Activated T-helper 9 cell treated with anti-CD3 and anti-CD28 coated beads, Interleukin-2, amount 50 U/mL, for 16 hours (primary cell): ENCODE measurements around the gene ALG8.
A peak's percentile ranks its signal among the peaks of the same experiment; 100 is the strongest.
"Not testable (repeated sequence)": the region's sequence is repeated elsewhere in the genome, so short reads cannot be mapped to it uniquely, and the experiment has no call there.

Experiments
- DNase-seq: peaks from one replicate; pipeline ENCODE4 v3.0.0-alpha.2; 2020; ENCODE audit warnings: low read depth

The ALG8 gene

DNA sequence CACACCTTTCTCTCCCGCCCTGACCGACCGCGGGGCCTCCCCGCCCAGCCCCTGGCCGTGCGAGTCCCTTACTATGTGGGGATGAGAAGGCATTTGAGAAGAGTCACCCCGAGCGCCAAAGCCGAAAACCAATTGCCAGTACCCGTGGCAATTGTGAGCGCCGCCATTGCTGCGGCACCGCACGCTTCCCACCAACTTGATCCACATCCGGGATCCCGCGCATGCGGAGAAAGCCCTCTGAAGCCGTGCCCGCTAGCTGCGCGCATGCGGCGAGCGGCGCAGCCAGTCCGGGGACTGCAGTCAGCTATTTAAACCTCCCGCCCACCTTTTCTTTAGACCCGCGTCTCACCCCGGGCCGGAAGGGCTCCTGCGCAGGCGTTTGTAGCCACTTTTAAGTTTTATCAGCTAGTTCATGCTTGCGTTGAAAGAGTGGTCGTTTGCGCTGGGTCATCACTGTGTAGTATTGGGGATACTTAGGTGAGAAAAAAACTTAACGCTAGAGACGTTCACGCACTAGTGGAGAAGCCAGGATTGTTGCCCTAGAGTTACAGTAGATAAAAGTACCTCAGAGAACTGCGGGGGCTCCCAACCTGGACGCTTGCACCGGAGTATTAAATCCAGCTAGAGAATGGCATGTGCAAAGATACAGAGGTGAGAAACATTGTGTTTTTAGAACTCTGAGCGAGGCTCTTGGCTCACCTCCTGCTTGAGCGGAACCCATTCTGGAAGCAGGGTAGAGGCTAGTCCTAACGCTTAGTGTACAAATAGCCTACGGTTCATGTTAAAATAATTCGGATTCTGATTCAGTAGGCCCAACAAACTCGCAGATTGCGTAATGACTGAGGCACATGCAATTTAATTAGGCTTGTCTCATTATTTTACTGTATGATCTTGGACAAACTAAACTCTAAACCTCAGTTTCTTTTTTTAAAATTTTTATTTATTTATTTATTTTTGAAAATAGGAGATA, at the start of gene ALG8:
TSS of gene ALG8 (minus strand) at position 205 of the 970 bp plus-strand sequence. CDS start at position 167, 38 bp downstream.
- DNase-seq, result peak; percentile 95

DNA sequence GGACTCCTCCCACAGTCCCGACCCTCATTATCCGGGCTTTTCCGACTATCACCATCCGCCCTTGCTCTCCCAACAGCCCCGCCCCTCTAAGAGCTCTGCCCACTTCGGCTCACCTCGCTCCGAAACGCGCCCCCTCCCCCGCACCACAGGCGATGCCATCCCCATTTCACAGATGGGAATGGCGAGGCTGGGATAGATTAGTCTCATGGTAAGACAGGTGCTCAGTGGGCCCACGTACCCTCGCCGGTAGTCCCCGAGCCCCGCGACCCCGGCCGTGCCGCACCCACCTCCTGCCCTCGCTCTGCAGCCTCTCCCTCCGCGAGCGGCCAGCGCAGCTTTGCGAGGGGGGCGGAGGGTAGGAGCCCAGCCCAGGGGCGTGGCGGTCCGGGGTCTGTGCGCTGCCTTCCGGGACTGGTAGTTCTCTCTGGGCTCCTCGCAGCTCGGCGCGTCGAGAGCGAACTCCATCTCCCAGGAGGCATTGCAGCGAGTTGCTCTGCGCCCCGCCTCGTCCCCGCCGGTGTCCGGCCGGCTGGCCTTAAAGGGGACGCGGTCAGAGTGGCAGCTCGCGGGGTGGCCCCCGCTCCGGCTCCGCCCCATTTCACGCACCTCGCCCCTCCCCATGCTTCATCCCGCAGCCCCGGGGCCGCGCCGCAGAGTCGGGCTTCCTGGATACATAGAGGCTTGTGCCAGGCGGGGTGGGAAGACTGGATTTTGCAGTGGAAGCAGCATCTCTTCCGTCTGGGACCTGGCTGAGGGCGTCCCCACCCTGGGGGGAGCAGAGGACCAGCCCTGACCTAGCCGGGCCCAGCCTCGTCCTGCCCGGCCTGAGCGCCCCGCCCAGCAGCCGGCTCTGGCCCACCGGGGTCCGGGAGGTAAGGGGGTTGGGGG, 49.1 kb upstream of the ALG8 start, which contains the start of the genes KCTD21 and USP35:
TSS of gene KCTD21 (minus strand) at position 341 of the 888 bp plus-strand sequence. CDS start 14,072 bp downstream, outside the sequence.
TSS of gene USP35 (plus strand) at position 634 of the 888 bp plus-strand sequence. CDS start 7,327 bp downstream, outside the sequence.
- DNase-seq, result peak; percentile 87

DNA sequence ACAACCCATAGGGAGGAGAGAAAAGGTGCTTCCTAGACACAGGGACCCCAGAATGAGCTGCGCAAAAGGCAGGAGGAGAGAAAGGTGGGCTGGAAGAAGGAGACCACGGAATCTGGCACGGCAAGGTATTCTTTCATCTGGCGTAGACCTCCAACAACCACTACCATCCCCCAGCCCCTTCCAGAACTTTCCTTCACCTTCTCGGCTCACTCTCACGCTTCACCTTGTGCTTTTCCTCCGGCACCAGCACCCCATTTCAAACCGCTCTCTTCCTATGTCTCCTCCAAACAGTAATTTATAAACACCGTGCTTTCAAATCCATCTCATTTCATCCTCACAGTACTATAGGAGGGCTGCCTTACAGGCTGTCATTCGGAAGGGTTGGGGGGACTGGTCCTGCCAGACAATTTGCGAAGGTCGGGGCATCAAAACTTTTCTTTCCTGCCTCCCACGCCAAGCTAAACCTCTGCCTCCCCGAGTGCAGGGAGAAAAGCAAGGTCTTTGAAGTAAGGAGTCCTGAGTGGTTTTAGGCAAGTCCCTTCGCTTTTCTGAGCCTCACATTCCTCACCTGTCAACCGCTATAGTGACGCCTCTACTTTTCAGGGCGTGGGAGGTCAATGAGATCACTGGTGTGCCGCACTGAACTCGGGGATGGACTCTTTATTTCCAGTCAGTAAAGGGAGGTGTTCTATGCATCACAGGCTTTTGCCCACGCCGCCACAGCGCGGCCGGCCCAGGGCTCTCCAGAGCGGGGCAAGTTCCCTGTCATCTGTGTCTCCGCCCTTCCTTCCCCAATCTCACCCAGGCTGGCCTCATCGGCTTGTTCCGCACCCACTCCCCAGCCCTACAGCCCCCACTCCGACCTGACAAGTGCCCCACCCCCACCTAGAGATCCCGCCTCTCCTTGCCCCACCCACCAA, 48.2 kb upstream of the ALG8 start:
- peak; percentile 70 for DNase-seq

DNA sequence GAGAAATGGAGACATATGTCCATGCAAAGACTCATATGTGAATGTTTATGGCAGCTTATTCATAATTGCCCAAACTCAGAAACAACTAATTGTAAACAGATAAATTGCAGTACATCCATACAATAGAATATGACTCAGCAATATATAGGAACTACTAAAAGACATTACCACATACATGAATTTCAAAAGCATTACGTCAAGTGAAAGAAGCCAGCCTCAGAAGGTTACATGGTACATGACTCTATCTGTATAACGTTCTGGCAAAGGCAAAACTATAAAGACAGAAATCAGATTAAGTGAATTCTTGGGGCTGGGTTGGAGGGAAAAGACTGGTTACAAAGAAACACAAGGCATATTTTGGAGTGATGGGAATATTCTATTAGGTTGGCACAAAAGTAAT, 41.8 kb upstream of the ALG8 start:
- DNase-seq, result no peak

DNA sequence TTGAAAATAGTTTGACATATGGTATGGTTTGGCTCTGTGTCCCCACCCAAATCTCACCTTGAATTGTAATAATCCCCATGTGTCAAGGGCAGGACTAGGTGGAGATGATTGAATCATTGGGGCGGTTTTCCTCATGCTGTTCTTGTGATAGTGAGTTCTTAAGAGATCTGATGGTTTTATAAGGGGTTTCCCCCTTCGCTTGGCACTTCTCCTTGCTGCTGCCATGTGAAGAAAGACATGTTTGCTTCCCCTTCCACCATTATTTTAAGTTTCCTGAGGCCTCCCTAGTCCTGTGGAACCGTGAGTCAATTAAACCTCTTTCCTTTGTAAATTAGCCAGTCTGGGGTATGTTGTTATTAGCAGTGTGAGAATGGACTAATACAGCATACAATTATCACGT, 41.3 kb upstream of the ALG8 start:
- DNase-seq, result no peak

DNA sequence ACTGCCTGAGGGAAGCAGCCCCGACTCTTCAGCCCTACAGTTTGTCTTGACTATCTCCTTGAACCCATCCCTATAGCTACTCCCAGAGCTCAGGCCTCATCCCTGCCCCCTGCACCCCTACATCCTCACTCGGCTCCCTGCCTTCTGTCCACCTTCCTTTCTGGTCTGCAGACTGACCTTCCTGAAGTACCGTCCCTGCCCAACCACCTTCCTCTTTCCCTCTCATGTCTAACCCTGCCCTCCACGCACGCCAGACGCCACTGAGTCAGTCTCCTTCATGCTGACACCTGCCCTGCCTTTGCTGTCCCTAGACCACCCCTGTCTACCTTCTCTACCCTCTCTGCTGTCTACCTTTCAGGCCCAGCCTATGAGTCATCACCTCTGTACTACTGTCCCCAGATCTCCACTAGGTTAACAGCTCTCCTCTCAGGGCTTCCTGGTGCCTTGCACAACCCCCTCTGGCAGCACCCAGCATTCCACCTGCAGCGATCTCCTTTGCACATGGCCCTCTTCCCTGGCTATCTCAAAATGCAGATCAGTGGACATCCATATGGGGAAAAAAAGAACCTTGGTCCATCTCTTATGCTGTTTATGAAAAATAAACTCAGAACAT, 40.1 kb upstream of the ALG8 start:
- DNase-seq, result no peak

DNA sequence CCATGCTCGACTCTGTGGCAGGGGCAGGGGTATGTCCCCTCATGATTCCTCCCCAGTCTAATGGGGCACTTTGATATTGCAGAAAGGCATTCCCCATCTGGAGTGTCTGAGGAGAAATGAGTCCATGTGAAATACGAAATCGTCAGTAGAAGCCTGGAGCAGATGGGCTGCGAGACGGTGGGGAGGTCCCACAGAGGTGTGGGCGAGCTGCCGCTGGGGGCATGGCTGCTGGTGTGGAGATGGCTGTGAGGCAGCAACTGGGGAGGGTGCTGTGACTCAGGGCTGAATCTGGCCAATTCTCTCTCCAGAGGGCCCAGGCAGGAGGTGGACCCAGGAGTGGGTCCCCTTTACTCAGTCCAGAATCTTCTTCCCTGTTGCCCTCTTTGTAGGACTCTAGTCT, 37.8 kb upstream of the ALG8 start:
- DNase-seq, result no peak

DNA sequence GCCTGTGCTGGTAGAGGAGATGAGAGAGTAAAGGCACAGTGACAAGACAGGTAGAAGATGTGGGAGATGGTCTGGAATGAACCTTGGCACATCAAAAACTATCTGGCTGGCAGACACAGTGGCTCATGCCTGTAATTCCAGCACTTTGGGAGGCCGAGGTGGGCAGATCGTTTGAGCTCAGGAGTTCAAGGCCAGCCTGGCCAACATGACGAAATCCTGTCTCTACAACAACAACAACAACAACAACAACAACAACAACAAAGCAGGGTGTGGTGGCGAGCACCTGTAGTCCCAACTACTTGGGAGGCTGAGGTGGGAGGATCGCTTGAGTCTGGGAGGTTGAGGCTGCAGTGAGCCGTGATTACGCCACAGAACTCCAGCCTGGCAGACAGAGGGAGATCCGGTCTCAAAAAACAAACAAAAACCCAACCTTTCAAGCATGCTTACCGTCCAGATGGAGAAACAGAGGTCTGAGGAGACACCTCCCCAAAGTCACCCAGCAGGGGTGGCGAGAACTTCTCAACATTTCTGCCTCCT, 37.2 kb upstream of the ALG8 start:
- no peak for DNase-seq

DNA sequence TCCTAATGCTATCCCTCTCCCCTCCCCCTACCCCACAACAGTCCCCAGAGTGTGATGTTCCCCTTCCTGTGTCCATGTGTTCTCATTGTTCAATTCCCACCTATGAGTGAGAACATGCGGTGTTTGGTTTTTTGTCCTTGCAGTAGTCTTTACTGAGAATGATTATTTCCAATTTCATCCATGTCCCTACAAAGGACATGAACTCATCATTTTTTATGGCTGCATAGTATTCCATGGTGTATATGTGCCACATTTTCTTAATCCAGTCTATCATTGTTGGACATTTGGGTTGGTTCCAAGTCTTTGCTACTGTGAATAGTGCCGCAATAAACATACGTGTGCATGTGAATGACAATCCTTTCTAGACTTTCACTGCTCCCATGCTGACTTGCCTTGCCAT, 36.4 kb upstream of the ALG8 start:
- not testable (repeated sequence) for DNase-seq

DNA sequence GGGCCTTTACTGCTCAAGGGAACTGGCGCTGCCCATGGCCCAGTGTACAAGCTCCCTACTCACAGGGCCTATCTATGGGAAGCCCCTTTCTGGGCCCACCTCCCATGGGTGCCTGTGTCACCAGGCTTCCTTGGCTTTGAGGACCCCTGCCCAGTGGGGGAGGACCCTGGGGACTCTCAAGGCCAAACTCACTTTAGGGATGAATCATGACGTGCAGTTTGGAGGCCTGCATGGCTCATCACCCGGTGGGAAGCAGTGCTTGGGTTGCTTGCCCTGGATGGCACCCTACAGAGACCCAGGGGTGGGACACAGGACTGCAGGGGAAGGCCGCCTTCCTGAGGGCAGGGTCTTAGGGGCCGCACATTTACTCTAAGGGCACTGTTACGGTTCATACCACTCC, 32.5 kb upstream of the ALG8 start:
- DNase-seq, result no peak

DNA sequence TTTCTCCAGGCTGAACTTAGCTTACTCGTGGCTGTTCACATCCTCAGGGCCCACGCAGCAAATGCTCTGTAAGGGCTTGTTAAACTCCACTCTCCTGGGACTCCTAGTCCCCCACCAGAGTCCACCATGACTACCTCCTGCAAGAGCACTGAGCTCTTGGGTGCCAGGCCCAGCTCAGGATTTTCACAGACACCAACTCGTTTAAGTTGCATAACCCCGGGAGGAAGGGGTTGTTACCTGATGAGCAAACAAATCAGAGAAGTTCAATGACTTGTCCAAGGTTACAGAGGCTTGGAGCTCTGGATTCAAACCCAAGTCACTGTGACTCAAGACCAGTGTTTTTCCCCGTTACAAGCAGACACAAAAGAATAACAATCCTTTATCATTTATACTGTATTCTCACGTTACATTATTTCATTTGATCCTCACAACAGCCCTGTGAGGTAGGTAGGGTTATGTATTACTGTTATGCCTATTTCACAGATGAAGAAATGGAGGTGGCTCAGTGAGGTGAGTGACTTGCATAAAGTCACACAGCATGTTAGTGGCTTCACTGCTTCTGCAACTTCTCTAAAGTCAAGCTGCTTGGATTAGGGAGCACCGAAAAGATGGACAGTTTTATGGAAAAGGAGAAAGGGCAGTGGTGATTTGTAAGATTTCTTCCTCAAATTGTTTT, 31.6 kb upstream of the ALG8 start:
- DNase-seq, result no peak

DNA sequence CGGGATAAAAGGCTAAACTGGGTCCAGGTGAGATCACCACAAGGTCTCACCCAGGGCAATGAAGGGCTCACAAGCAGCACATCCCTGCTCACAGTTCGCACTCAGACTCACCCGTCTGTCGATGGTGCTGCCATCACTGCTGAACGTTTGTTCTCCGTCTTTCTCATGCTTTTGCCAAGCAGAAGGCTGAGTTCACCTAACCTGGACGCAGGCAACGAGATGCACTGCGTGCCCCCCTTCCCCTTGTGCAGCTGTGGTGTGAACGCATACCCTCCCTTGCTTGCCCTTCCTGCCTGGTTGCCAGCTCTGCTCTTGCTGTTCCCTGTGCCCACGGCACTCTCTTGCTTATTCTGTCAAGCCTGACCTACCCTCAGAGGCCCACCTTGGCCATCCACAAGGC, 31.0 kb upstream of the ALG8 start:
- DNase-seq, result no peak

DNA sequence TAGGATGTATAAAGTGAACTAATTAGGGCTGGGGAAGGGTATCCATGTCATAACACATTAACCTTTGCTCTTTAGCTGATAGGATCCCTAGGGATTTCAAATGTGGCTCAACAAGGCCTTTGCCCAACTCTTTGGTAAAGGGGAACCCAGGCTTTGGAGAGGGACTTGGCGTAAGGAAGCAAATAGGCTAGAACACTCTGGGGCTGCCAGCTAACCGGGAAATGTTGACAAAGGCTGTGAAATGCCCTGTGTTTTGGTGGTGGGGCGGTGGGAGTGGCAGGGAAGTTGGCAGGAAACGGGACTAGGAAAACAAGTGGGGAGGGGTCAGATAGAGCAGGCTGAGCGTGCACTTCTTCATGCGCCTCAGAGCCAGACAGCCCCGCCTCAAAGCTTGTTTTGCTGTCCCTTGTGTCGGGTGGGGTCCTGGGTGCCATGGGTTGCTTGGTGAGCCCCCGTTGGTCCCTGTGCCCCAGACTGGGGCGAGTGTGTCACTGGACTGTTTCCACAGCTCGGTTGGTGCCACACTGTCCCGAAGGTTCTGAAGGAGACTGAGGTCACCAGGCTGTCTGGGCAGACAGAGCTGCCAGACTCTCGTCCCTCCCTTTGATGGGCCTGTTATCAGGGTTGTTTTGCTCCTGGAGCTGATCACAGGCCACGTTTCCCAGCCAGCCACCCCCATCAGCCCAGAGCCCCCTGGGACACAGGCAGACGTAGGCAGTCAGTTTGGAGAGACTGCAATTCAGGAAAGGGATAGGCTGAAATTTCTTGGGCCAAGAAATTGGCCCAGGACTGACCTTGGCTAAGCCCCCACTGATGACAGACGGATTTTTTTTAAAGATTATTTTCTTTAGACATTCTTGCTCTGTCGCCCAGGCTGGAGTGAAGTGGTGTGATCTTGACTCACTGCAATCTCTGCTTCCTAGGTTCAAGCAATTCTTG, 29.4 kb upstream of the ALG8 start:
- DNase-seq, result no peak

DNA sequence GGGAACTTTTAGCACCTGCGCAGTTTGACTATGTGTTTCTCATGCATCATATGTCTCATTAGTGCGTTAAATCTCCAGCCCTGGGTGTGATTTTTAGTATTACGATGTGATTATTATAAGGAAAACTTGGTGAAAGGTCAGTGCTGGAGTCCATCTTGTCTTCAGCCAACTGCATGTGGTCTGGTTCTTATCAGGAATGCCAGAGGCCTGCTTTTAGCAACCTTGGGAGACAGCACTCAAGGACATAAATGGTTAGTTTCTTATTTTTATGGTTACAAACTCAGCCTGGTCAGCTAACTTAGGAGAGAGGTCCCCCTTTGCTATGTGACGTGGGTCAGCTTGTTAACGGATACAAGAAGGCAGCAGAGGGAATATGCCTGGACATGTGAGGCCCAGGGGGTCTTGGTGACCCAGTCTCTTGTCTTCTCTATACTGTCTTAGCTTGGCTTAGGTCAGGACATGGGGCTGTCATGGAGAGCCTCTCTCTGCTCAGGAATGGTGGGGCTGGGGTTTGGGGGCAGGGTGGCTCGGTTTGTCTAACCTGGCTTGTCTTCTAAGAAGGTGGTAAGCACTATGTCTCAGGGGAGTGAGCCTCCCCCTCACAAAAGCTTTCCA, 27.5 kb upstream of the ALG8 start:
- DNase-seq, result no peak

DNA sequence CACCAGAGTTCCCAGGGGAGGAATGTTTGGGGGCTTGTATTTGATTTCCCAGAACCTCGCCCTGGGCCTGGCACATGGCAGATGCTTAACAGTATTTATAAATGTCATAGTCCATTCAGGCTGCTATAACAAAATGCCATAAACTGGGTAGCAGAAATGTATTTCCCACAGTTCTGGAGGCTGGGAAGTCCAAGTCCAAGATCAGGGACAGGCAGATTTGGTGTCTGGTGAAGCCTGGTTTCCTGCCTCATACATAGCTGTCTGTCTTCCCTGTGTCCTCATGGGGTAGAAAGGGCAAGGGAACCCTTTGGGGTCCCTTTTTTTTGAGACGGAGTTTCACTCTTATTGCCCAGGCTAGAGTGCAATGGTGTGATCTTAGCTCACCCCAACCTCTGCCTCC, 25.0 kb upstream of the ALG8 start:
- DNase-seq, result no peak

DNA sequence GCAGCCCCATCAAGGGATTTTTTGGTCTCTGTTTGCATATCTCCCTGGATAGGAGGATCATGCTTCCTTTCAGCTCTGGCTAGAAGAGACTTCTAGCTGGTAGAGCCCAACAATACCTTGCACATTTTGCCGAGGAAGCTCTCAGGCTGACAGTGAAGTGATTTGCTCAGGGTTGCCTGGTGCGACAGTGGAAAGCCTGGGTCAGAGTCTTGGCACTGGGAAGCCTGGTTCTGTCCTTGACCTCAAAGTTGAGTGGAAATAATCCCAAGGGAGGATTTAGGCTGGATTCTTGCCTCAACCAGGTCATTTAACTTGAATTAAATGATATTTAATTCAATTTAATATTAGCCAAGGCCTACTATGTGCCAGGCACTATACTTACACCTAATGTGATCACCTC, 24.4 kb upstream of the ALG8 start:
- no peak for DNase-seq

DNA sequence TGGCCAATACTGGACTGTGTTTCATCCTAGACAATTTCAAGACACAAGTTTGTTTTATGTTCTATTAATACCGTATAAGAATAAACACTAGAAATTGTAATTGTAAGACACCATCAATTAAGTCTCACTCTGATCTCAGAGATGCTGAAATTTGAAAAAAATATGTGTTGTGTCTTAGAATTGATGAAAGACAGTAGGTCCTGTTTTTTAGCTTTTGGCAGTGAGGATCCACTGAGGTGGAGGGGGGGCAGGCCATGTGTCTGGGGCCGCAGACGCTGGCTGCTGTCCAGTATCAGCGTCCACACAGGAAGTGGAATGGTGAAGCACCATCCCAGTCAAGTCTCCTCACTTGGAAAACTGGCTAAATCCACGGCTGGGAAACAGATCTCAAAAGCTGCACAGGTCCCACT, 22.5 kb upstream of the ALG8 start:
- DNase-seq, result no peak

DNA sequence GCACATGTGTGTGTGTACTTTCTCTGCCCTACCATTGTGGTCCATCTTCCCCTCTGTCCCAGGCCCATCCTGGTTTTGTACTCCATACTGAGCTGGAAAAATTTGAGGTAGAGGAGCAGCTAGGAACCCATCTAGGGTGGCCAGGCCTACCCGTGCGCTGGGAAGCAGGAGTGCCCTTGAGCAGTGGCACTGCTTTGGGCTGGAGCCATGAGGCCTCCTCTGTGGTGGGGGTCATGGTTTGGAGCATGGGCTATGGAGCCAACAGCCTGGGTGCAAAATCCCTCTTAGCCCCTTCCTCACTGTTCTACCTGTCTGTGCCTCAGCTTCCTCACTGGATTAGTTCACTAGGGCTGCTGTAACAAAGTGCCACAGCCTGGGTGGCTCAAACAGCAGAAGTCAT, 21.9 kb upstream of the ALG8 start:
- no peak for DNase-seq

DNA sequence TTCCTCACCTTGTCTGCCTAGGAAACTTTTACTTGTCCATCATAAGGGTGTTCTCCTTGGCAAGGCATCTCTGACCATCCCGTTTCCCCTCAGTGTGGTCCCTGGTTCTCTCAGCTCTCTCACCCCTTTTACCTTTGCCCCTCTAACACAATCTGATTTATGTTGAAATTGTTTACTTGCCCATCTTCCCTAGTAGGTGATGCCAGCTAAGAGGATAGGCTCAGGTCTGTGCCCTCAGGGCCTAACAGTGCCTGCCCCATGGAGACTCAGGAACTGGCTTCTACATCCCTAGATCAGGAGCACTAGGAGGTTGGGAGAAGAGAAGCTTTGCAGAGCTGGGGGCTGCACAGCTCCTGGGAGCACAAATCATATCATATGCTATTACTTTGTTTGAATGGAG, 21.1 kb upstream of the ALG8 start:
- no peak for DNase-seq
